COR-L47 (cell line): Measurements from ENCODE around the gene PLCB4.

Experiments
- DNase-seq: peaks from one replicate; lab custom pipeline; 2025; lab: John Stamatoyannopoulos, UW

PLCB4 gene

DNA sequence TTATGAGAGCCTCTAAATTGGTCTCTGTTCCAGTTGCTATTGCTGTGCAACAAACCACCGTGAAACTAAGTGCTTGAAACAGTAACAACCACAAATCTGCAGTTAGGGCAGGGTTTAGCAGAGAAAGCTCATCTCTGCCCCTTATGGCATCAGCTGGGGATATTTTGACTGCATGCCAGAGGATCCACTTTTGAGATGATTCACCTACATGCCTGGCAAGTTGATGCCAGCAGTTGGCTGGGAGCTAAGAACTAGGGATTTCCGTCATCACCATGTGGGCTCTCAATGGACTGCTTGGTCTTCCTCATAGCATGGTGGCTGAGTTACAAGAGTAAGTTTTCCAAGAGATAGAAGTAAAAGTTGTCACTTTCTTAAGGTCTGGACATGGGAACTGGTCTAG, 35.1 kb downstream of the PLCB4 start:
- no peak for DNase-seq

GRCh38 chr20:9108260-9108659, 39.4 kb downstream of the PLCB4 start:
- no peak for DNase-seq

DNA sequence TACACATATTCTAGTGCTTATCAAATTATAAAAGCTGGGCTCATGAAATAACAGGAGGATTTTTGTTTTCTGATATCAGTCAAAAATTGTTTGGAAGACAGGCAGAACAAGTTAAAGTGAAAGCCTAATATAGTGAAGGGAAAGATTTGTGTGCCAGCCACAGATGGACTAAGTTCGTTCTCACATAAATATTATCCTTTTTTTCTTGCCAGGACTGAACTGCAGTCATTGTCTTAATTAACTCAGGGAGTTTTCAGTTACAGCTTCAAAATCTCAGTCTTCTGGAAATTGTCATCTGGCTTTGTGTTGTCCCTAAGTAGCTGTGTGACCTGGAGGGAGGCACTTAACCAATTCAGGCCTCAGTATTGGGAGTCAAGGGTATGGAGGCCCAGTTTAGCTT, 40.7 kb downstream of the PLCB4 start:
- no peak for DNase-seq

DNA sequence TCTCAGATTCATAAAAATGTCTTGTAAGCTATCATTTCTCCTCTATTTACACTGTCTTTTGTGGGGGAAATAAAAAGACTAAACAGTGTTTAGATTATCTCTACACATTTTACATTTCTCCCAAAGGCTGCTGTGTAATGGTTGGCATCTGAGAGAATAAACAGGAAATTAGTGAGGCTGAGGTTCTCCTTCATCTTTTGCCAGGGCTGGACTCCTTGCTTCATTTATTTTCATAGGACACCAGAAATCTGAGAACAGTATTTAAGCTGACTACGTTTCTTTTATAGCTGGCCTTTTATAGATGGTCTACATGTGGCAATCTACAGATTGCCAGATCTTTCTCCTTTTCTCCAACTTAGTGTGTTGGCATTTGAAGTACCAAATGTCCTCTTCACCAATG, 41.5 kb downstream of the PLCB4 start:
- no peak for DNase-seq

GRCh38 chr20:9110916-9111432, 42.1 kb downstream of the PLCB4 start:
- no peak for DNase-seq

- DNase-seq: no peak
Measured at GRCh38 chr20:9112541-9113515, 43.9 kb downstream of the PLCB4 start.

GRCh38 chr20:9114709-9115108, 45.8 kb downstream of the PLCB4 start:
- DNase-seq: no peak

DNA sequence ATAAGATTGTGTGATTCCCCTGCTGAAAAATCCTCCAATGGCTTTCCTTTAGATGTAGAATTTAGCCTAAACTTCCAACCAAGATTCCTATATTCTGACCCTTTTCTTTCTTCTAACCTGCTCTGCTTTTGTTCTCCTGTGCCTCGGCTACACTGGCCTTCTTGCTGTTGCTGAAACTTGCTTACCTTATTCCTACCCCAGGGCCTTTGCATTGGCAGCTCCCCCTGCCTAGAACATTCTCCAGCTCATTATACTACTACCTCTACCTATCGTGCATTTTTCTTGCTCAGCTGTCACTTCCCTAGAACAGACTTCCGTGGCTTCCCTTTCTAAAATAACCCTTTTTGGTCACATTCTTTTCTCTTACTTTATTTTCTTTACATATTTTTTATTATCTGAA, 48.7 kb downstream of the PLCB4 start:
- DNase-seq: no peak

GRCh38 chr20:9119776-9120175, 50.9 kb downstream of the PLCB4 start:
- peak; percentile 13 for DNase-seq

DNA sequence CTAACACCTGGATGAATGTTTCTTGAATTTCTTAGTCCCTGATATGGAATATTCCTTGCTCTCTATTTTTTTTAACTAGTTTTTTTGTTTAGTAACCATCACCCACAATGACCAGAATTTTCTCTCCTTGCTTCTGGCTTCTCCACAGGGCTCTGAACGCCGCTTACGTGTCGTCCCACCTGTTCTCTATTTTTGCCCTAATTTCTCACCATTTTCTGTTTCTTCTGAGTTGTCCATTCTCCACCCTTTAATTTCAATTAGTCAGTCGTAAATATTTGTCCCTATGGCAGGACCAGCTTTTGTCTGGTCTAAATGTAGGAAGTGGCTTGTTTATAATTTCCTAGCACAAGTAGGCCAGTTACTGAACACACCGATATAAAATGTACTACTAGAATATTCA, 52.3 kb downstream of the PLCB4 start:
- DNase-seq: no peak

DNA sequence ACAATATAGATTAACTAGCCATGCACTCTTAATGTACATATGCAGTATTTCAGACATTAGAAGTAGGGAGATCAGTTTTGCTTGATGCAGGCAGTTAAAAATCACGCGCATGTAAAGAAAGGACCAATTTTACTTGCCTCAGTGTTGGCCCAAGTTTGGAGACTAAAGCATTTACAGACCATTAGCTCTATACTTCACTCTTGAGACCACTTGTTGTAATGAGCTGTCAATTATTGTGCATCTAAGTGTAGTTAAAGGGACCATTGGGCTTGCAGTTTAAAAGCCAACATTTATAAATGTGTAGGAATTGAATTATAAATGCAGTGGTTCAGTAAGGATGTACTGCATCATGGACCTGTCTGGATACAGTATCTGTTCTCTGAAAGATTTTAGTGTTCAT, 53.7 kb downstream of the PLCB4 start:
- DNase-seq: no peak

- DNase-seq: no peak
Measured at GRCh38 chr20:9126527-9126926, 57.6 kb downstream of the PLCB4 start.

DNA sequence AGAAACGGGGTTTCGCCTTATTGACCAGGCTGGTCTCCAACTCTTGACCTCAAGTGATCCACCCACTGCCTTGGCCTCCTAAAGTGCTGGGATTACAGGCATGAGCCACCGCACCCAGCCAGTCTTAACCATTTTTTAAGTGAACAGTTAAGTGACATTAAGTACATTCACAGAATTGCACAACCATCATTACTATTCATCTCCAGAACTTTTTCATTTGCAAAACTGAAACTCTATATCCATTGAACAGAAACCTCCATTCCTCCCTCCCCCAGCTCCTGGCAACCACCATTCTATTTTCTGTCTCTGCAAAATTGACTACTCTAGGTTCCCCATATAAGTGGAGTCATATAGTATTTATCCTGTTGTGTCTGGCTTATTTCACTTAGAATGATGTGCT, 59.7 kb downstream of the PLCB4 start:
- DNase-seq: no peak

GRCh38 chr20:9129756-9130155, 60.9 kb downstream of the PLCB4 start:
- no peak for DNase-seq

GRCh38 chr20:9130521-9130920, 61.6 kb downstream of the PLCB4 start:
- no peak for DNase-seq

DNA sequence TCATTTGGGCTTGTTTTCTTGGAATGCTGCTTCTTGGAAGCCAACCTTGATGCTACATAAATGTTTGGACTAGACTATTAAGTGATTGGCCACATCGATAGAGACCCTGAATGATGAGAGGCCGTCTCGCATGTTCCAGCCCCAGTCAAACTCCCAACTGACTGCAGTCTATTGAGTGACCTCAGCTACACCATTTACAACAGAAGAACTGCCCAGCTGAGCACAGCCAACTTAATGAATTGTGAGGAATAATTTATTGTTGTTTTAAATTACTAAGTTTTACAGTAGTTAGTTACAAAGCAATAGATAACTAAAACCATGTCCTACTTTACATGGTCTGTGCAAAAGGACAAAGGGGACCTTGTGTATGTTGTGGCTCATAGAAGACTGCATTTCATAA, 63.0 kb downstream of the PLCB4 start:
- DNase-seq: no peak

DNA sequence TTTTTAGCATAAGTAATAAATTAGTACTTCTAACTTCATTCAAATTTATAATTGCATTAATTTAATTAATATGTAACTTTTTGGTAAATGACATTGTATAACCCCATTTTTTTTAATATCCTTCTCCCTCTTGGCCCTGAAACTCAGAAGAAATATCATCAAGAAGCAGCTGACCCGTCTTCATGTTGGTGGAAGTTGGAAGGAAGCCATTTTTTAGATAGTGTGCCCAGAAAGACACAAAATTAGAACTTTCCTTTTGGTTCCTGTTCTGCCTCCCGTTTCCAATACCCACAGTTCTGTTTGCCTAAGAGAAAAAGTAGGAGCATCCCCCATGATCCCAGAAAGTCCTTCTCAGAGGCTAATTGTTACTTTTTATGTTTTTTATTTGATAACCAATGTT, 65.5 kb downstream of the PLCB4 start:
- no peak for DNase-seq

GRCh38 chr20:9136114-9136513, 67.2 kb downstream of the PLCB4 start:
- no peak for DNase-seq

- DNase-seq: no peak
Measured at GRCh38 chr20:9137001-9137400, 68.1 kb downstream of the PLCB4 start.

DNA sequence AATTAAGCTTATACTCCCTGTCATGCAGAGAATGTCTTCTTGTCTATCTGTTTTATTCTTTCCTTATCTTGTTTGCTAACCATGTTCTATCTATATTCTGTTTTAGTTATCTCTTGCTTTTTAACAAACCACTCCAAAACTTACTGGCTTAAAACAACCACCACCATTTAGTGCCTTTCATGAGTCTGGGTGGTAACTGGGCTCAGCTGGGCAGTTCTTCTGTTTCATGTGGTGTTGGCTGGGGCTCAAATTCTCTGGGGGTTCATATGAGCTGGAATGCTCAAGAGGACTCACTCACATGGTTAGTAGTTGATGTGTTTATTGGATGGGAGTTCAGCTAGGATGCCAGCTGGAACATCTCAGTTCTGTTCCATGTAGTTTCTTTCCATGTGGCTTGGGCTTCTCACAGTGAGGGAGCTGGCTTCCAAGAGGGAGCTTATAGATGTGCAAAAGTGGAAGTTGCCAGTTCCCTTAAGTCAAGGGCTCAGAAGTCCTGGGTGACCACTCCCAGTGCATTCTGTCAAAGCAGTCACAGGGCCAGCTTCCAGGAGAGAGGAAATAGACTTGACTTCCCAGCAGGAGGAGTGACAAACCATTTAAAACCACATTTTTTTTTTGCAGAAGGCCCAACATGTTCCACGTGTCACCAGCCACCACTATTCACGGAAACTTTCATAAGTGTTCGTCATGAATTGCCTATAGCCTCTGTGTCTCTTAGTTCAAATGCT, 70.4 kb downstream of the PLCB4 start:
- no peak for DNase-seq

DNA sequence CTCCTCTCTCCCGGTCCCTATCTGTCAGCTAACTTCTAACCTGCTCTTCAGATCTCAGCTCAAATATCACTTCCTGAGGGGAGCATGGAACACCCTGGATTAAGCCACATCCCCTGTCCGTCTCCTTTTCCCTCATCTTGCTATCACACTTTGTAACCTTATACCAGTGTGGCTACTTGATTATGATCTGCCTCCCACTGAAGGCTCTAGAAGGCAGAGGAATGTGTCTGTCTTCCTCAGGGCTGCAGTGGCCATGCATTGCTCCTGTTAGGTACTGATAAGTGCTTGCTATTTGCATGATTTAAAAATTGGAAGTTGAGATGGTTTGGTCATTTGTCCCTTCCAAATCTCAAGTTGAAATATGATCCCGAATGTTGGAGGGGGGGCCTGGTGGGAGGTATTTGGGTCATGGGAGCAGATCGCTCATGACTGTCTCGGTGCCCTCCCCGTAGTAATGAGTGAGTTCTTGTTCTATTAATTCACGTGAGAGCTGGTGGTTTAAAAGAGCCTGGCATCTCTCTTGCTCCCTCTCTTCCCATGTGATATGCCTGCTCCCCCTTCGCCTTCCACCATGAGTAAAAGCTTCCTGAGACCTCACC, 71.4 kb downstream of the PLCB4 start:
- no peak for DNase-seq

DNA sequence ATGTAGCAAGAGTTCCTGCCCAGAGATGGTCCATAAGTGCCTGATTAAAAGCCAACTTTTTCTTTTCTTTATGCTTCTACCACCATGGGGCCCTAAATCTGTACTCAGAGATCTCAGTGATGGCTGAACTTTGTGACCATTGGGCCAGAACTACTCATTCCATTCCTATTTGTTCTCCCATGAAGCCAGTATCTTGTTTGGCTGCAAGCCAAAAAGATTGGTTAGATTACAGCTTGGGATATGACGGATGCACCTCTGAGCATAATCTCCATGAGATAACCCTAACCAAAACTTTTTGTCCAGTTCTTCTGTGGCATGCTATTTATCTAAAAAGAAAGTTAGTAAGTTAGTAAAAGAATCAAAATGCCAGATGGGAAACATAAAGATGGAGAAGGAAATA, 72.2 kb downstream of the PLCB4 start:
- DNase-seq: no peak

DNA sequence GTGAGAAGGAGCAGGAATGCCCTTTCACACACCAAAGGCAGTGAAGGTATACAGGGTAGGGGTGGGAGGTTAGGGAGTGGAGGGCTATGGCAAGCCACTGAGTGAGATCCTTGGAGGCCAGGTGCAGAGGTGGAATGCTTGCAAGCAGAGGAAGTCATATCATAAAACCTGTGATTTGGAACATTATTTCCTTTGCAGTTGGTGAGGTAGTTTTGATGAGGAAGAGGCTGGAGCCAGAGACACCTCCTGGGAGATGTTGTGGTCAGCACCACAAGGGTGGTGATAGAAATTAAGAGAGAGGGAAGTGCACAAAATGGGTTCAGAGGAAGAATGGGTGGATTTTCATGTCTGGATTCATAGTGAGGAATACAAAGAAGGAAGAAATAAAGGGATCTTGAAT, 73.0 kb downstream of the PLCB4 start:
- DNase-seq: no peak
